NCI-H1436 (cell line): ENCODE data around the gene C9orf85.
A peak's percentile ranks its signal among the peaks of the same experiment; 100 is the strongest.
"Not testable (repeated sequence)": the region's sequence is repeated elsewhere in the genome, so short reads cannot be mapped to it uniquely, and the experiment has no call there.

Experiments
- DNase-seq: peaks from one replicate; lab custom pipeline; 2025; lab: John Stamatoyannopoulos, UW

The C9orf85 gene, protein sequence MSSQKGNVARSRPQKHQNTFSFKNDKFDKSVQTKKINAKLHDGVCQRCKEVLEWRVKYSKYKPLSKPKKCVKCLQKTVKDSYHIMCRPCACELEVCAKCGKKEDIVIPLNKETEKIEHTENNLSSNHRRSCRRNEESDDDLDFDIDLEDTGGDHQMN

DNA sequence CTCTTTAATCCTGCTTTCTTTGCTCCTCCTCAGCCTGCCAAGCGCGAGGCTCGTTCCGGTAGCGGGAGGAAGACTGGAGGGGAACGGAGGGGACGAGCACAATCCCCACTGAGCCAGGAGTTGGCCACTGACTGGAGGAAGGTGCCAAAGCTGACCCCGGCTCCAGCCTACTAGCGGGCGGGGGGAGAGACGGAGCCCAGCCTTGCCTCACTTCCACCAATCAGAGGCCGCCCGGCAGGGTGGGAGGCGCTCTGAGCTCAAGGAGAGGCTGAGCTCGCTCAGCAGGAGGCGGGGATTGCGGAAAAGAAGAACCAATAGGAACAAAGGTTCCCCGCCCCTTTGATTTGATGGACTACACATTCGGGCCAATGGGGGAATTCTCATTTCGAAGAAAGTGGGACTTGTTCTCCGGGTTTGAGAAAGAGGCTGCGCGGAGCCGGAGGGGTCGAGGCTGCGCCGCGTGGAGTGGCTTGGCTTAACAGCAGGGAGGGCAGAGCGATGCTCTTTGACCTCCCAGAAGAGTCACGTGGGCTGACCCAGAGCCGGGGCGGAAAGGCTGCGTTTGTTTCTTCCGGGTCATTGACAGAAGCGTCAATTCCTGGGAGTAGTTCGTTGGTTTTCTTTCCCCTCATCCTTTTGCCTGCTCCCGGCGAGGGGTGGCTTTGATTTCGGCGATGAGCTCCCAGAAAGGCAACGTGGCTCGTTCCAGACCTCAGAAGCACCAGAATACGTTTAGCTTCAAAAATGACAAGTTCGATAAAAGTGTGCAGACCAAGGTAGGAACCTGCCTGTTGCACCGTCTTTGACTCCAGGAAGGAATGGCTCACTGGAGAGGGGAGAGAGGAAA, at the start of gene C9orf85, which contains the start of gene ABHD17B:
TSS of gene C9orf85 (plus strand) at position 579 of the 847 bp plus-strand sequence. CDS start at position 675, 96 bp downstream.
TSS of gene ABHD17B (minus strand) at position 133 of the 847 bp plus-strand sequence. CDS start 36,113 bp downstream, outside the sequence.
- peak; percentile 98 for DNase-seq

GRCh38 chr9:71863631-71864030, 47.8 kb upstream of the C9orf85 start:
- no peak for DNase-seq

GRCh38 chr9:71875345-71875744, 36.1 kb upstream of the C9orf85 start:
- no peak for DNase-seq

DNA sequence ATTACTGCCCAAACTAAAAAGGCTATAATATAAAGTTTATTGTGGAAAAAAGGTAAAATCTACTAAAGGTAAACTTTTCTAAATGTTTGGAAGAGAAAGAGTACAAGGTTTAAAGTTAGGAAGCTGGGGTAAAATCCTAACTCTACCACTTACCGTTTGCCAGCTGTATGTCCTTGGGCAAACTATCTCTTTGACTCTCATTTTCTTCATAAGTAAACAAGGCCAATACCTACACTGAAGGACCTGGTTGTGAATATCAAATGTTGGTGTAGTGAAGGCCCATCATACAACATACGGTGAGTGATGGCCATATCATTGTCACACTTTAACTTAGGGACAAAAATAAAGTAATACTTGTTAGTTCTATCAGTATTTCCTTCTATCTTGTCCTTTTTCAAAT, 35.3 kb upstream of the C9orf85 start:
- DNase-seq: no peak

- DNase-seq: no peak
Measured at GRCh38 chr9:71876829-71877228, 34.6 kb upstream of the C9orf85 start.

DNA sequence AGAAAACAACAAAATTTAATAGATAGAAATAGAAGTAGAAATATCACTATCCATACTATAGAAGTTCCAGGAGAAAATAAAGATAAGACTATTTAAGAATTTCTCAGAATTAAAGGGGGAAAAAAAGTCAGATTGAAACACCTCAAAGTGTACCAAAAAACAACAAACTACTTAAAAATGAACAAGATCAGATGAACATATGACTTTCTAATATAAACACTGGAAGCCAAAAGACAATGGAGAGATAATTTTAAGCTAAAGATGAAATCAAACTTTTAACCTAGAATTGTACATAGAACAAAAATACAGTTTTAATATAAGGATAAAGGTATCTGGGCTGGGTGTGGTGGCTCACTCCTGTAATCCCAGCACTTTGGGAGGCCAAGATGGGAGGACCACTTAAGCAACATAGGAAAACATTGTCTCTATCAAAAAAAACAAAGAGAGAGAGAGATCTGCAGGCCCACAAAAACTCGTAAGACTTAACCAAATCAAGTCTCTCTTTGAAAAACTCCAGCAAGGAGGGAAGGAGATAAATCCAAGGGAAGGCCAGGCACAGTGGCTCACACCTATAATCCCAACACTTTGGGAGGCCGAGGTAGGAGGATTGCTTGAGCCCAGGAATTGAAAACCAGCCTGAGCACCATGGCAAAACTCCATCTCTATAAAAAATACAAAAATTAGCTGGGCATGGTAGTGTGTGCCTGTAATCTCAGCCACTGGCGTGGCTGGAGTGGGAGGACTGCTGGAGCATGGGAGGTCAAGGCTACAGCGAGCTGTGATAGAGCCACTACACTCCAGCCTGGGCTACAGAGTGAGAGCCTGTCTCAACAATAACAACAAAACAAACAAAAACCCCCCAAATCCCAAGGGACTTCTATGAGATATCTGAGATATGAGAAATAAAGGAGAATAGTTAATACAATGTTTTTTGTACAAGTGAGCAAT, 32.8 kb upstream of the C9orf85 start:
- DNase-seq: no peak

DNA sequence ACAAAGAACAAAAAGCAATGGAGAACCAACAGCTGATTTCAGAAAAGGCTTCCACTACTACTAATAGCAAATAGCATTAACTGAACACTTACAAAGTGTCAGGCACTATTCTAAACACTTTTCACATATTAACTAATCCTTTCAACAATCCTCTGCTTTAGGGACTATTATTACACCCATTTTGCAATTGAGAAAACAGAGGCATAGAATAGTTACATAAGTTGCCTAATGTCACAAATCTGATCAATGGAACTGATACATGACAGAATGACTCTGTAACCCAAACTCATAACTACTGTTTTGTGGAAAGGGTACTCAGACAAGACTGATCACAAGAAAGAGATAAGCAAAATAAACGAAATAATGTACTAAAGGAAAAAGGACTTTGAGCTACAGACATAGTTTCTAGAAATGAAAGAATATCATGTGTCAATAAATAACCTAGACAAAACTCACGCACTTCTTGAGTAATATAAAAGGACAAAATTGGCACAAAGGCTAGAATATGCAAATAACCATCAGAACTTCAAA, 31.7 kb upstream of the C9orf85 start:
- no peak for DNase-seq

DNA sequence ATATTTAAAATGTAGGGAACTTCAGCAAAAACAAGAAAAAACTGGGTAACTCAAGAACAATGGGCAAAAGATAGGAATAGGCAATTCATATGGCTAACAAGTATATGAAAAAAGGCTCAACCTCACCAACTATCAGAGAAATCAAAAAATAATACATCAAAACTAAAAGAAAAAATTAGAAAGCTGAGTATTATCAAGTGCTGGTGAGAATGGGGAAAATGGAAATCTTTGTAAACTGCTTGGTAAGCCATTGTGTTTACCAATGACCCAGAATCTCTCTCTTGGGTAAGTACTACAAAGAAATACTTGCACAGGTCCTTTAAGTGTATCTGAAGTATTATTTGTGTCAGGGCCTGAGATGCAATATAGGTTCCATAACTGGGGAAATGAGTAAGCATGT, 27.4 kb upstream of the C9orf85 start:
- DNase-seq: no peak

- no peak for DNase-seq
Measured at GRCh38 chr9:71885467-71885866, 26.0 kb upstream of the C9orf85 start.

GRCh38 chr9:71886015-71886414, 25.4 kb upstream of the C9orf85 start:
- no peak for DNase-seq

- no peak for DNase-seq
Measured at GRCh38 chr9:71886541-71886940, 24.9 kb upstream of the C9orf85 start.

GRCh38 chr9:71887362-71887761, 24.1 kb upstream of the C9orf85 start:
- no peak for DNase-seq

GRCh38 chr9:71890042-71890679, 21.3 kb upstream of the C9orf85 start:
- DNase-seq: no peak

DNA sequence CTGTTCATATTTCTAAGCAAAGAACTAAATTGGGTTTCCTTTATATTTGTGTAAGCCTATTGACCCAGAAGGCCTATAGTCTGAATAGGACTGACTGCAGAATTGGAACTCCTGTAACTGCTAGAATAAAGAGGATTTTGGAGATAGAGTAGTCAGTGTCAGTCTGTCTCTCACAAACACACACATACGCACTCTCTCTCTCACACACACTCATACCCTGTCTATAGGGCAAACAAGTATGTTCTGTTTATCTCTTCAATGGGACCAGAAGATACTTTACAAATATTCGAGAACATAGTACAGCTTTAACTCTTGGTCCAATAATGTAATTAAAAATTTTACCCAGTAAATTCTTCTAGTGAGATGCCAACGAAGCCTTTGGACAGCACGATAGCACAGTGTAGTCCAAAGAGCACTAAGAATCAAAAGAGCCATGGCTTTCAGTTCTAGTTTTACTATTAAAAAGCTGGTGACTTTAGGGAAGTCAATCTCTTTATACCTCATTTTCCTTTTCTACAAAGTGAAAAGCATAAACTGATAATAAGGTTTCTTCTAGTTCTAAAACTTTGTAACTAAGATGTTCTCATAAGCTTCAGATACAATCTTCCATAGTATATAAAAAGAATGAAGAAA, 19.8 kb upstream of the C9orf85 start:
- no peak for DNase-seq

DNA sequence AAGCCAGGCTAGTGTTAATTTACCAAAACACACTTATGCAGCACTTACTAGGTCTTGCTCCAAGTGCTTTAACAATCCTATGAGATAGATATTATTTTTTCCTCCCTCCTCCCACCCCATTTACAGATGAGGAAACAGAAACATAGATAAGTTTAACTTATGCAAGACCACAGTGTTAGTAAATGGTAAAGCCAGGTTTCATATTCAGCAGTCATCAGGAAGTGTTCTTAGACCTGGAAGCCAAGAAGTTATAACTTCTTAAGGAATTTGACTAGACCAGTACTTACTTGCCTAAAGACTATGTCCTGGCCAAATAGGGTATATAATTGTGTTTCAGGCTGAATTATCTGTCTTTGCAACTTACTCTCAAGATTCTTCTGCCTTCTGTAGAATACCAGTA, 16.3 kb upstream of the C9orf85 start:
- no peak for DNase-seq

GRCh38 chr9:71895955-71896354, 15.5 kb upstream of the C9orf85 start:
- DNase-seq: no peak

DNA sequence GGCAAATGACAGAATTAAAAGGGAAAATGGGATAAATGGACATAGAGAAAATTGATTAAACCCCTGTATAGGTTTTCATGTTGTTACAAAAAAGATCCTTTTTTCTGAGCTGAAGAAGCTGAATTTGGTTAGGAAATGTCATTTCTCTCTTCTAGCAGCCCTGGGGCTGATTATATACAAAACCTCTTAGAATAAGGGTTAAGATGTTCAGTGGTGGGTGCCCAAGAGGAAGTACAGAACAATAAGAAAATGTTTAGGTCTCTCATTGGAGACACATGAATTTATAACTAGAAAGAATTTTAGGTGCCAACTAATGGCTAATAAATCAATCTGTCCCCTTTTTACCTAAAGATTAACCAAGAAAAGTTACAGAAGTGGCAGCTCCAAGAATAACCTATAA, 14.7 kb upstream of the C9orf85 start:
- no peak for DNase-seq

GRCh38 chr9:71897577-71897976, 13.9 kb upstream of the C9orf85 start:
- DNase-seq: no peak

- not testable (repeated sequence) for DNase-seq
Measured at GRCh38 chr9:71898756-71899155, 12.7 kb upstream of the C9orf85 start.

DNA sequence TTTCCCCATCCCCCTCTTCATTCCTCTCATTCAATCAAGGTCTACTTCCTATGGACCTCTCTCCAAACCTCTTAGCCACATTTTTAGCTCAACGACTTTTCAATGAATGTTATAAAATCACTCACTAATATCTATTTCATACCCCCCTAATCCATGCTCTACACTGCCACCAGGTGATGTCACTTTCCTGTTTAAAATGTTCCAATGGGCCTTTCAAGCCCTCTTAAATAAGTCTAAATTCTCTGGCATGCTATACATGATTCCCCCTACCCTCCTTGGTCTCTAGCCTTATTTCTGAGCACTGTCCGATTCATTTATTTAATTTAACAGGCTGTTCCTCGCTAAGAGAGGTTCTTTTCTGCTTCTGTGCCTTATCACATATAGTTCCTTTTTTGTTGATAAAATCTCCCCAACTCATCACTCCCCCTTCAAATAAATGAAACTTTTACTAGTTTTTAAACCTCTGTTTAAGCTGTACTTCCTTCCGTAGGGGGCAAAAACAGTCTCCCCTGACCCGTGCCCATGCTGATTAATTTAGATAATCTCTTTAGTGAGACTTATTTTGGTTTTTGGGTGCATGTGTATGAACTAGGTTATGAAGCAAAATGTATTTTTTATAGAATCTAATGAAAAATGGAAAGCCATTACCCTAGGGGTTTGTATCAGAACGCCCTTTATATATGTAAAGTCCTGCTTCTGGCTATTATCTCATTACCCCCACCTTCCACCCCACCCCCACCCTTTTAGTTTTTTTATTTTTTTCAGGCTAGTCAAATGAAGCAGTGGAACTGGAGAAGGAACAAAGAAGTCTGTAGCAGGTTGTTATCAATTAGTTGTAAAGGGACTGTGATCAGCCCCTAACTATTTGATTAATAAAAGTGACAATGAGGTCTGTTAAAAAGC, 9.5 kb upstream of the C9orf85 start:
- no peak for DNase-seq
